Esophagus muscularis mucosa (tissue), 3 donors: ENCODE results near the gene CALHM5.

ENCODE experiments used
- CTCF ChIP-seq, 3 experiments: fragments of 200-600 bp in 2 of 3; fragments of 450-650 bp in 1 of 3; sonication (generic) in 2 of 3; IDR thresholded peaks; one replicate each; pipeline ENCODE4 v1.5.1; 2017 to 2019; ENCODE audit warnings: antibody characterized with exemption in 3 of 3, mild to moderate bottlenecking in 2 of 3, moderate library complexity in 1 of 3
- POLR2AphosphoS5 ChIP-seq, 2 donors: sonication (generic); formaldehyde crosslinking; IDR thresholded peaks; one replicate each; pipeline ENCODE4 v1.6.1; 2017; ENCODE audit warnings: antibody characterized with exemption in 2 of 2

GRCh38 chr6:116513224-116513875 lies 1.9 kb downstream of the CALHM5 start:
- no peak for TF ChIP-seq POLR2AphosphoS5 (IDR thresholded peaks at IDR 0.05)
- TF ChIP-seq CTCF (IDR thresholded peaks at IDR 0.05), result no peak
